Prostate gland (tissue), 2 donors: ENCODE measurements around the gene AHSP.

Experiments
- POLR2A ChIP-seq: fragments of 450-650 bp; IDR thresholded peaks from one replicate; pipeline ENCODE4 v1.6.1; 2016; ENCODE audit warnings: antibody characterized with exemption, mild to moderate bottlenecking
- POLR2AphosphoS5 ChIP-seq: sonication (generic); formaldehyde crosslinking; IDR thresholded peaks from one replicate; pipeline ENCODE4 v1.6.1; 2017; ENCODE audit warnings: antibody characterized with exemption
- TF ChIP-seq, protein P1 (sequence below), 4 experiments: fragments of 200-600 bp in 2 of 4; fragments of 450-650 bp in 2 of 4; sonication (generic) in 2 of 4; IDR thresholded peaks; 1 replicate in 3 of 4; 2 replicates in 1 of 4; pipeline ENCODE4 v1.5.1; 2016 to 2019; ENCODE audit warnings: antibody characterized with exemption in 4 of 4, mild to moderate bottlenecking in 2 of 4, moderate library complexity in 2 of 4

DNA sequence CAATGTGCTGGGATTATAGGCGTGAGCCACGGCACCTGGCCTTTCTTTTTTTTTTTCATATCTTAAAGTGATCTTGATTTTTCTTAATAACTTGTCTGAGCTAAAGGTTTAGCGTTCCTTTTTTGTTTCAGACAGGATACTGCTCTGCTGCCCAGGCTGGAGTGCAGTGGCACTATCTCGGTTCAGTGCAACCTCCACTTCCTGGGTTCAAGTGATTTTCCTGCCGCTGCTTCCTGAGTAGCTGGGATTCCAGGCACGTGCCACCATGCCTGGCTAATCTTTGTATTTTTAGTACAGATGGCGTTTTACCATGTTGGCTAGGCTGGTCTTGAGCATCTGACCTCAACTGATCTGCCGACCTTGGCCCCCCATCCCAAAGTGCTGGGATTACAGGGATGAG is 23.5 kb upstream of the AHSP start:
- TF ChIP-seq, protein P1, sequence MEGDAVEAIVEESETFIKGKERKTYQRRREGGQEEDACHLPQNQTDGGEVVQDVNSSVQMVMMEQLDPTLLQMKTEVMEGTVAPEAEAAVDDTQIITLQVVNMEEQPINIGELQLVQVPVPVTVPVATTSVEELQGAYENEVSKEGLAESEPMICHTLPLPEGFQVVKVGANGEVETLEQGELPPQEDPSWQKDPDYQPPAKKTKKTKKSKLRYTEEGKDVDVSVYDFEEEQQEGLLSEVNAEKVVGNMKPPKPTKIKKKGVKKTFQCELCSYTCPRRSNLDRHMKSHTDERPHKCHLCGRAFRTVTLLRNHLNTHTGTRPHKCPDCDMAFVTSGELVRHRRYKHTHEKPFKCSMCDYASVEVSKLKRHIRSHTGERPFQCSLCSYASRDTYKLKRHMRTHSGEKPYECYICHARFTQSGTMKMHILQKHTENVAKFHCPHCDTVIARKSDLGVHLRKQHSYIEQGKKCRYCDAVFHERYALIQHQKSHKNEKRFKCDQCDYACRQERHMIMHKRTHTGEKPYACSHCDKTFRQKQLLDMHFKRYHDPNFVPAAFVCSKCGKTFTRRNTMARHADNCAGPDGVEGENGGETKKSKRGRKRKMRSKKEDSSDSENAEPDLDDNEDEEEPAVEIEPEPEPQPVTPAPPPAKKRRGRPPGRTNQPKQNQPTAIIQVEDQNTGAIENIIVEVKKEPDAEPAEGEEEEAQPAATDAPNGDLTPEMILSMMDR (IDR thresholded peaks at IDR 0.05) = no peak
- no peak for TF ChIP-seq POLR2A
- TF ChIP-seq POLR2AphosphoS5 = no peak
